ENCODE data around the gene NDRG3.

GRCh38 chr20:36785308-36785707 is 39.4 kb upstream of the NDRG3 start:
- TF ChIP-seq POLR2AphosphoS5 (IDR thresholded peaks at IDR 0.05; ENCODE audit: low read depth) (no peak), CTCF (IDR thresholded peaks at IDR 0.05; ENCODE audit: insufficient read depth, low read length) (no peak)
